Parathyroid adenoma (tissue), 2 donors: ENCODE measurements around the gene NUP205.

Experiments used
- H2AFZ ChIP-seq: fragments of 300-600 bp; sonication (generic); one replicate; pipeline ENCODE4 v1.7.0; 2017; ENCODE audit warnings: antibody characterized with exemption, mild to moderate bottlenecking
- H3K27ac ChIP-seq: fragments of 300-600 bp; sonication (generic); one replicate; pipeline ENCODE4 v1.7.0; 2017
- H3K27me3 ChIP-seq: fragments of 300-600 bp; sonication (generic); one replicate; pipeline ENCODE4 v1.7.0; 2017; ENCODE audit warnings: low read length; ENCODE audit not compliant: control insufficient read depth, insufficient read depth
- H3K36me3 ChIP-seq: fragments of 300-600 bp; sonication (generic); one replicate; pipeline ENCODE4 v1.7.0; 2017; ENCODE audit warnings: low read length; ENCODE audit not compliant: control insufficient read depth, insufficient read depth
- H3K4me1 ChIP-seq: fragments of 300-600 bp; sonication (generic); one replicate; pipeline ENCODE4 v1.7.0; 2017; ENCODE audit warnings: control low read depth
- H3K4me2 ChIP-seq: fragments of 300-600 bp; sonication (generic); one replicate; pipeline ENCODE4 v1.7.0; 2017; ENCODE audit warnings: low read length
- H3K4me3 ChIP-seq: fragments of 300-600 bp; sonication (generic); one replicate; pipeline ENCODE4 v1.7.0; 2017; ENCODE audit warnings: low read depth, low read length
- H3K79me2 ChIP-seq: fragments of 300-600 bp; sonication (generic); one replicate; pipeline ENCODE4 v1.7.0; 2017; ENCODE audit warnings: control low read depth
- H3K9ac ChIP-seq: fragments of 300-600 bp; sonication (generic); one replicate; pipeline ENCODE4 v1.7.0; 2017; ENCODE audit warnings: mild to moderate bottlenecking
- H3K9me3 ChIP-seq: fragments of 300-600 bp; sonication (generic); one replicate; pipeline ENCODE4 v1.7.0; 2017; ENCODE audit warnings: low read length; ENCODE audit not compliant: control insufficient read depth
- TF ChIP-seq, protein P1 (sequence below): fragments of 300-600 bp; sonication (generic); IDR thresholded peaks from one replicate; pipeline ENCODE4 v1.7.0; 2017; ENCODE audit warnings: antibody characterized with exemption, mild to moderate bottlenecking
- donor health status: primary hyperparathyroidism.

NUP205 gene

DNA sequence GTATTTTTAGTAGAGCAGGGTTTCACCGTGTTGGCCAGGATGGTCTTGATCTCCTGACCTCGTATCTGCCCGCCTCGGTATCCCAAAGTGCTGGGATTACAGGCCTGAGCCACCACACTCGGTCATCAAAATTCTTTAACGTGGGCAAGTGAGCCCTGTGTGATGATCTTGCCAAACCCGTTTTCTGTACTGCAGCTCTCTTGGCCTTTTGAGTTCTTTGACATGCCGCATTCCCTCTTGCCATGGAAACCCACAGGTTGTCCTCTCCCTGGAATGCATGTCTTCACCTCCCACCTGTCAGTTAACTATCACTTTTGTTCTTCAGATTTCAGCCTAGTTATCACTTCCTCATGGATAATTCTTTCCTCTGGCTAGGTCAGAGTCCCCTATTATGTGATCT is 5.0 kb downstream of the NUP205 start:
- H3K4me2 ChIP-seq: no peak overlapping the region
- H3K9me3 ChIP-seq: no peaks in the 10 kb centered on the region
- no peak overlapping the region for H3K4me3 ChIP-seq
- H3K4me1 ChIP-seq: peaks cover 3% of the 10 kb centered on the region
- H3K9ac ChIP-seq: no peak overlapping the region
- H3K27me3 ChIP-seq: no peaks in the 10 kb centered on the region
- H3K36me3 ChIP-seq: no peaks in the 10 kb centered on the region
- H3K27ac ChIP-seq: no peak overlapping the region
- peaks cover 55% of the 10 kb centered on the region for H3K79me2 ChIP-seq
- TF ChIP-seq, protein P1, sequence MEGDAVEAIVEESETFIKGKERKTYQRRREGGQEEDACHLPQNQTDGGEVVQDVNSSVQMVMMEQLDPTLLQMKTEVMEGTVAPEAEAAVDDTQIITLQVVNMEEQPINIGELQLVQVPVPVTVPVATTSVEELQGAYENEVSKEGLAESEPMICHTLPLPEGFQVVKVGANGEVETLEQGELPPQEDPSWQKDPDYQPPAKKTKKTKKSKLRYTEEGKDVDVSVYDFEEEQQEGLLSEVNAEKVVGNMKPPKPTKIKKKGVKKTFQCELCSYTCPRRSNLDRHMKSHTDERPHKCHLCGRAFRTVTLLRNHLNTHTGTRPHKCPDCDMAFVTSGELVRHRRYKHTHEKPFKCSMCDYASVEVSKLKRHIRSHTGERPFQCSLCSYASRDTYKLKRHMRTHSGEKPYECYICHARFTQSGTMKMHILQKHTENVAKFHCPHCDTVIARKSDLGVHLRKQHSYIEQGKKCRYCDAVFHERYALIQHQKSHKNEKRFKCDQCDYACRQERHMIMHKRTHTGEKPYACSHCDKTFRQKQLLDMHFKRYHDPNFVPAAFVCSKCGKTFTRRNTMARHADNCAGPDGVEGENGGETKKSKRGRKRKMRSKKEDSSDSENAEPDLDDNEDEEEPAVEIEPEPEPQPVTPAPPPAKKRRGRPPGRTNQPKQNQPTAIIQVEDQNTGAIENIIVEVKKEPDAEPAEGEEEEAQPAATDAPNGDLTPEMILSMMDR: no peak
- H2AFZ ChIP-seq: no peak overlapping the region

DNA sequence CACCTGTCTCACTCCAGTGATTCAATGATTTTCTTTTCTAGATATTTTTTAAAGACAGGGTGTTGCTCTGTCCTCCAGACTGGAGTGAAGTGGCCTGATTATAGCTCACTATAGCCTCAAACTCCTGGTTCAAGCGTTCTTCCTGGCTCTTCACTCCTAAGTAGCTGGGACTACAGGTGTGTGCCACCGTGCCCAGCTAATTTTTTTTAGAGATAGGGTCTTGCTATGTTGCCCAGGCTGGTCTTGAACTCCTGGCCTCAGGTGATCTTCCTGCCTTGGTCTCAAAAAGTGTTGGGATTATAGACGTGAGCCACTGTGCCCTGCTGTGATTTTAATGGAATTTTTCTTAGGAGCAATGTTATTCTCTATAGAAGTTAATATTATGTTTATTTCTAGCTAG is 14.1 kb downstream of the NUP205 start:
- Histone ChIP-seq H3K27me3 (no peaks in the 10 kb centered on the region), H3K36me3 (no peaks in the 10 kb centered on the region), H3K9me3 (no peaks in the 10 kb centered on the region), H2AFZ (no peak overlapping the region), H3K79me2 (peaks cover 2% of the 10 kb centered on the region), H3K27ac (no peak overlapping the region), H3K4me3 (no peak overlapping the region), H3K4me1 (no peaks in the 10 kb centered on the region), H3K4me2 (no peak overlapping the region), H3K9ac (no peak overlapping the region)
- TF ChIP-seq, protein P1: no peak

DNA sequence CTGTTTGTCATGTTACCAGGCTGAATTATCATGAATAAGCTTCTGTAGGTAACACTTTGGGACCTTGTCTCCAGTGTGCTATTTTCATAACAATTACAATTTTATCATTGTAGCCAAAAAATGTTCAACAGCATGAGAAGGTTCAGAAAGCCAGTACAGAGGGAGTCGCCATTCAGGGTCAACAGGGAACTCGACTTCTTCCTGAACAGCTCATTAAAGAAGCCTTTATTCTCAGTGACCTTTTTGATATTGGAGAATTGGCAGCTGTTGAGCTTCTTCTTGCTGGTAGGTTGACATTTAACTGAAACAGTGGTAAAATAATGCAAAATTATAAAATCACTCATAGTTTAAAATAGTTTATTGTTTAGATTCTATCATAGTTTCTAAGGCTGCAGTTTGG is 15.8 kb downstream of the NUP205 start:
- TF ChIP-seq, protein P1: no peak
- Histone ChIP-seq H3K4me1 (no peaks in the 10 kb centered on the region), H3K9me3 (no peaks in the 10 kb centered on the region), H3K4me3 (no peak overlapping the region), H3K79me2 (peaks cover 2% of the 10 kb centered on the region), H3K36me3 (no peaks in the 10 kb centered on the region), H3K4me2 (no peak overlapping the region), H3K9ac (no peak overlapping the region), H2AFZ (no peak overlapping the region), H3K27ac (no peak overlapping the region), H3K27me3 (no peaks in the 10 kb centered on the region)

DNA sequence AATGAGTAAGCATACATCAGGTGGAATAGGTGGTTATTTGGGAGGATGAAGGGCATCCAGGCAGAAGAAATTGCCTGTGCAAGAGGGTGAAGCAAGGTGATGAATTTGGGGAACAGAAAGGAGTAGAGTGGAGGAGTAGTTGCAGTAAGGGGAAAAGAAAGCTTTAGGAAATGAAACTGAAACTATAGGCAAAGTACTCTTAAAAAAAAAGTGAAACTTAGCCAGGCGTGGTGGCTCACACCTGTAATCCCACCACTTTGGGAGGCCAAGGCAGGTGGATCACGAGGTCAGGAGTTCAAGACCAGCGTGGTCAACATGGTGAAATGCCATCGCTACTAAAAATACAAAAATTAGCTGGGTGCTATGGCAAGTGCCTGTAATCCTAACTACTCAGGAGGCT is 17.6 kb downstream of the NUP205 start:
- no peaks in the 10 kb centered on the region for H3K27me3 ChIP-seq
- no peak overlapping the region for H3K9ac ChIP-seq
- H3K4me3 ChIP-seq: no peak overlapping the region
- H3K9me3 ChIP-seq: no peaks in the 10 kb centered on the region
- peaks cover under 1% of the 10 kb centered on the region for H3K79me2 ChIP-seq
- H3K36me3 ChIP-seq: no peaks in the 10 kb centered on the region
- H2AFZ ChIP-seq: no peak overlapping the region
- no peaks in the 10 kb centered on the region for H3K4me1 ChIP-seq
- no peak overlapping the region for H3K27ac ChIP-seq
- TF ChIP-seq, protein P1: no peak
- no peak overlapping the region for H3K4me2 ChIP-seq

DNA sequence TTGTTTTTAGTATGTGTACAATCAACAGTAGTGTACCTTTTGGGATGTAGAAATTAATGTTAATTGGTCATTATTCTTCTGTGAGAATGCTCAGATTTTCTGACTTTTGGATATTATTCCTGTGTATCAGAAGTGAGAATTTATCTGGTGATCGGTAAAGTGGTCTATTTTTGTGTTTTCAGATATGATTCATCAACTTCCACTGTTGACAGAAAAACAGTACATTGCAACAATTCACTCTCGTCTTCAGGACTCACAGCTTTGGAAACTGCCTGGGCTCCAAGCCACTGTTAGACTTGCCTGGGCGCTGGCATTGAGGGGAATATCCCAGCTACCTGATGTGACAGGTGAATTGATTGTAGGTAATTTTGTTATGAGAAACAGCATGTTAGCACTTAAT is 20.9 kb downstream of the NUP205 start:
- TF ChIP-seq, protein P1: no peak
- Histone ChIP-seq H3K27me3 (no peaks in the 10 kb centered on the region), H3K9me3 (no peaks in the 10 kb centered on the region), H3K27ac (no peak overlapping the region), H3K4me3 (no peak overlapping the region), H3K4me1 (no peaks in the 10 kb centered on the region), H3K79me2 (no peaks in the 10 kb centered on the region), H3K36me3 (no peaks in the 10 kb centered on the region), H3K9ac (no peak overlapping the region), H2AFZ (no peak overlapping the region), H3K4me2 (no peak overlapping the region)
